NCI-H345 treated with DMSO at 0.1 percent for 48 hours (cell line): ENCODE measurements around the gene PPP2R2B.

Experiments
- DNase-seq: peaks from one replicate; lab custom pipeline; 2025; ENCODE audit not compliant: unreplicated experiment; lab: John Stamatoyannopoulos, UW

The PPP2R2B gene

DNA sequence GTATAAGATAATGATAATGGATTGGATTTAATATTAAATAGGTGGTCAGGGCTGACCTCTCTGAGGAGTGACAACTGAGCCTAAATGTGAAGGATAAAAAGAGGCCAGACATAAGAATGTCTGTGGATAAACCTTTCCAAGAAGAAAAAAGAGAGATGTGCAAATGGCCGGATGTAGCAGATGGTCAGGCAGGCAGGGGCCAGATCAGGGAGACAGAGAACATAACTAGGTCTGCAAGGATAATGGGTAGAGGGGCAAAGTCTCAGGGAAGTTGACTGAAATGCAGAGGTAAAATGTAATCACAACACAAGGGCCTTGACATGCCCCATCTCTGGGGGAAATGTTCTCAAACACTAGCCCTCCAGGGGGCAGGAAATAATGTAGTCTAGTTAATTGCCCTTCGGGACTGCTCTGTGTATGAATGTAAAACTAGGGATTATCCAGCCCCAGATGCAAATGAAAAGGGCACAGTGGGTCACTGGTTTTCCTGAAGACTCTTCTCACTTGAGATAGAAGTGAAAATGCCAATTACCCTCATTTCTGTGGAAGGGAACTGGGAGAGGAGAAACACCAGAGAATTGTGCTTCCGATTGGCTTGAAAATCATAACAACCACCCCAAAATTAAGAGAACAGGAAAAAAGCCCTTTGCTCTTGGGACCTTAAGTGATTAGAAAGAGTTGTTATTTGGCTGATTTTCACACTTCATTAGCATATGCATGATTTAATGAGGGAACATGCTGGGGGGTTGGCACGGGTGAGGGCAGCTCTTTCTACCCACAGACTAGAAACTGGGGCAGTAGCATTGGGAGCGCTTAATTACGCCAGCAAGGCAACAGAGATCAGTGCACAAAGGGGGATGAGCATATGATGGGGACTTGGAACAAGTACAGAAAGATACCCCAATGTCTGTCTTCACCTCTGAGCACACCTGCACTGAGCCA lies 88.6 kb downstream of the PPP2R2B start:
- DNase-seq, result no peak

DNA sequence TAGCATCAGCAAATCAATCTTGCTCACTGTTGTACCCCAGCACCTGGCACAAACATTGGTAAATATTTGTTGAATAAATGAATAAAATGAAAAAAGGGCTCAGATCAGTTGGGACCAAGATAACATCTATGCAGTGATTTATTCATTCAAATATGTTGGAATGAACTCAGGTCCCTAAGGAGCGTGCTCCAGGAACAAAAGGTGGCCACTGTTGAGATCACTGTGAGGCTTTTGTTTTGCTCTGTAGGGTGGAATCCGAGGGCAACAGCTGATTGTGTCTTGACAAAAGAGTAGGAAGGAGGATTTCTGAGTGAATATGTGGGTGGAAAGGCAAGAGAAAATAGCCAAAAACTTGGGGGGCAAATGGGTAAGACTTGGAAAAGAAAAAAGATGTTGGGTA lies 89.7 kb downstream of the PPP2R2B start:
- DNase-seq, result no peak

GRCh38 chr5:146785065-146785464 lies 93.5 kb downstream of the PPP2R2B start:
- DNase-seq, result no peak

DNA sequence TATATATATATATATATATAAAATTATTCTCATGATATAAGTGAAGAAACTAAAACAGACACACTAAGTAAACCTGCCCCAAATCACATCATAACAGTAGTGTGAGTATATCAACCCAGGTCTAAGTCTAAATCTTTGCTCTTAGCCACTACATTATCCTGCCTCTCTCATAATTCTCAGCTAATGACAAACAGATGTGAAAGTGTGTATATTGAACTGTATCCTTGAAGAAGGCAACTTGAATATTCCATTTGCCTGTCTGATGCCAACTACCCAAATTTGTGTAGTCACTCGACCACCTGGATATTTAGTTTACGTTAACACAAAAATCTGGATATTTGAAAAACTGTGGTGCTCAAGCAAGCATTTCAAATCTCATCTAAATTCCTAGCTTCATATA lies 97.4 kb downstream of the PPP2R2B start:
- DNase-seq, result no peak

DNA sequence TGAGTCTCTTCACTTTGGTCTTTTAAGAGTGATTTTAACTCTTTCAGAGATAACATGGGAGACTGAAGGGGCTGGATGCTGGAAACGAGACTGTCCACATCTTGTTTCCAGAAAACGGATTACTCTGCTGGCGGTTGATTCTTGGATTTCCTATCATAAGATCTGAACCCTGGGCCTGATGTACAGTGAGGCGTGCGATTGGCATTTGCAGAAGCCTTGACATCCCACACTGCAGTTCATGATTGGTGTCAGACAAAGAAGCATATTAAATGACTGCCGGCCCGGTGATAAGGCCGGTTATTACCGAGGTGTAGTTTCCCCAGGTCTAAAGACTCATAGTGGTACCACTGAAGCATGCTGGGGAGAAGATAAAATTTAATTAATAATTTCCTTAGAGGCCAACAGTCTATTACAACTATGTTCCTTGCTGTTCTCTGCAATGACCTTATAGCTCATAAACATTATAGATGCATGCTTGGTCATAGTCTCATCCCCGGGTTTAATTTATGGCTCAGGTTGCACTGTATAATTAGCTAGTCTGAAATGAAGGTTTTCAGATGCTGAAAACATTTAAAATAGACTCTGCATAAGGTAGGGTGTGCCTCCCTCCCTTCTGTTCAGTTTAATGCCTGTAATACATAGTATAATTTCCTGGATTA lies 99.2 kb downstream of the PPP2R2B start:
- no peak for DNase-seq

DNA sequence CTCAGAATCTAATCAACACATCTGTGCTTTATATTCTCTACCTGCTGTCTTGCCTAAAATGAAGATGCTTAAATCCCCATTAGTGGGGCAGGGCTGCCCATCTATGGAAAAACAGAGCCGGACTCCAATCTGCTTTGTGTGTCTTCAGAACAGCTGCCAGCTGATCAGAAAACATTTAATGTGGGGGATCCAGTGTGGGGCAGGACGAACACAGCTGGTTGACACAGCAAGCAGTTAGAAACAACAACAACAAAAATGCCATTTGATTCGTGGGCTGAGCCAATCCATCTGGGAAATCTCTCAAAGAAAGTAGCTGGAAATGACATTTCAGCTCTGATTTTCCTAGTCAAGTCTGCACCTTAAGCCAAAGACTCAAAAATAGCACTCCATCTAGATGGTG lies 99.8 kb downstream of the PPP2R2B start:
- no peak for DNase-seq

GRCh38 chr5:146778261-146778660 lies 100.3 kb downstream of the PPP2R2B start:
- DNase-seq, result no peak

GRCh38 chr5:146772881-146773466 lies 105.6 kb downstream of the PPP2R2B start:
- DNase-seq, result no peak

- DNase-seq, result no peak
Measured at GRCh38 chr5:146770980-146771379, 107.6 kb downstream of the PPP2R2B start.

- no peak for DNase-seq
Measured at GRCh38 chr5:146770546-146770945, 108.0 kb downstream of the PPP2R2B start.

DNA sequence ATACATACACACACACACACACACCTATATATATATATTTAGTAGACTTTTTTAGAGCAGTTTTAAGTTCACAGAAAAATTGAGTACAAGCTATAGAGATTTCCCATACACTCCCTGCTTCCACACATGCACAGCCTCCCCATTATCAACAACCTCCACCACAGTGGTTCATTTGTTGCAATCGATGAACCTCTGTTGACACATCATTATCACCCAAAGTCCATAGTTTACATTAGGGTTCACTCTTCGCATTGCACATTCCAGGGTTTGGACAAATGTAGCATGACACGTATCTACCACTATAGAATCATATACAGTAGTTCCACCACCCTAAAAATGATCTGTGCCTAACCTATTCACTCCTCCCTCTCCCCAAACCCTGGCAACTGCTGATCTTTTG lies 111.0 kb downstream of the PPP2R2B start:
- DNase-seq, result no peak

- no peak for DNase-seq
Measured at GRCh38 chr5:146766013-146766412, 112.5 kb downstream of the PPP2R2B start.

- no peak for DNase-seq
Measured at GRCh38 chr5:146765089-146765832, 113.3 kb downstream of the PPP2R2B start.

- no peak for DNase-seq
Measured at GRCh38 chr5:146762830-146763229, 115.7 kb downstream of the PPP2R2B start.

GRCh38 chr5:146761811-146762210 lies 116.7 kb downstream of the PPP2R2B start:
- DNase-seq, result no peak

DNA sequence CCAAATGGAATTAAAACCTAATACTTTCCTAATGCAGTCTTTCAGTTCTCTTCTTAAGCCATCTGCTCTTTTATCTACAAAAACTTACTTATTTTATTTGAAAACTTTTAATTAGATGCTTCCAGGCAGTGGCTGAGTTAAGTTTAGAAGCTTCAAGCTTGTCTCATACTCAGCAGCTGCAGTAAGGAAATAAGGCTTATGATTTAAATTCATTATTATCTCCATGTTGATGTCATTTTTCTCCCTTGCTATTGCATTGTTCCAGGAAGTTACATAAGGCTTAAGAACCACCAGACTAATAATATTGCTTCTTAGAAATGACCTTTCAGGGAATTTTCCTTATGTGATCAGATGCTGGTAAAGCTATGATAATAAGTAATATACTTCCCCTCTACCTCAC lies 119.6 kb downstream of the PPP2R2B start:
- DNase-seq, result no peak

DNA sequence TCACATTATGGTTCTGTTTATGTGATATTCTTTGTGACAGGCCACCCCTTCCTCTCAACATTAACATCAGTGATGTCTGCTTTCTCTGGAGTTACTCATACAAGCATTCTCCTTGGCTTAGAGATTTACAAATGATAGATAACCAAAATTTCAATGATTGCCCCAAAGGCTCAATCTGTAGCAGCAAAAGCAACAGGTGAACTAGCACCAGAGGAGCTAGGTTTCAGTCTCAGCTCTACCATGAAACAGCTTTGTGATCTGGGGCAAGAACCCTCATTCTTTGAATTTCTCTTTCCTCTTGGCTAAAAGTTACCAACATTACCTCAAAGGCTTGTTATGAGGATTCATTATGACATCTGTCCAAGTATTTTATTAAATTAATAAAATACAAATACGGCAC lies 120.5 kb downstream of the PPP2R2B start:
- DNase-seq, result no peak

DNA sequence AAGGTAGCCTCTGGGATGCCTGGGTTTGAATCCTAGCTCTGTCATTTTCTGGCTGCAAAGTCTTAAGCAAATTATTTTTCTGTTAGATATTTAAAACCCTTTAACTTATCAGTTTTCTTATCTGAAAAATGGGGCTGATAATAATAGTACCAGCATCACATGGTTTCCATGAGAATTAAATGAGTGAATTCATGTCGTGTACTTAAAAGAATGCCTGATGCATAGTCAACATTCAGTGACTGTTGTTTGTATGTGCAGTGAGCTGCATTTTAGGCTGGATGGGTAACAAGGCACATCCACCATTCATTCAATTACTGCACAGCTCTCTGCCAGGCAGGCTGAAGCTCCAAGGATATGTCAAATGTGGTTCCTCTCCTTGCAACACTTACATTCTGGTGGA lies 122.0 kb downstream of the PPP2R2B start:
- no peak for DNase-seq

DNA sequence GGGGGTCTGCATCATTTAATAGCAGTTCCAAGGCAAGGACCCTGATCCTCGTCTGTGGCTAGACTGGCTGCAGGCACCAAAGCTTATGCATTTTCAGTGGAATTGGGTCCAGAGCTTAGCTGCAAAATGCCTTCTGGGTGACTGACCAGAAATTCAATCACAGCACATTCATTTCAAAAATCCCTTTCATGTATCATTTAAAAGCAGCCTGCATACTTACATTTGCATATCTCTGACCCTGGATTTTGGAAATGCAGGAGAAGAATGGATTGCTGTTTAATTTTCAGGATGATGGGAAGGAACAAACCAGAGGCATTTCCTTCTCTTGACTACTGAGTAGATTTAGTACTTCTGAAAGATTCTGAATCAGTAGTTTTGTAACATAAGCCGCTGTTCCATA lies 122.8 kb downstream of the PPP2R2B start:
- DNase-seq, result no peak

- no peak for DNase-seq
Measured at GRCh38 chr5:146754621-146755020, 123.9 kb downstream of the PPP2R2B start.

DNA sequence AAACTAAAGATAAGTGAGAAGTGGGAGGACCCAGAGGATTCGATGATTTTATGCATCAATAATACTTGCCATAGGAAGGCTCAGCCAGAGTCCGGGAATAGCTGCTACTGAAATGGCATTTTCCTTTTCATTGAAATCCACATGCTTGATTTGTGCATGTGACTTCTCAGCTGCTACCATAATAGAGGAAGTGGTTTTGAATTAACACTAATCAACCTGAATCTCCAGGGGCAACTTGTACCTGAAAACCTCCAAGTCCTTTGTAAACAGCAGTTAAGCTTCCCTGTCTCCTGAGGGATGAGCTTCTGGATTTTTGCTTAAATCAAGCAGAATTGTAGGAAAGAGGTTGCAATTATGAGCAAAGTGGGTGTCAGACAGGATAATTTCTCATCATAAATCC lies 124.9 kb downstream of the PPP2R2B start:
- no peak for DNase-seq
